ENCODE measurements around the gene NAT9.

Gene NAT9

GRCh38 chr17:74749279-74750038 lies 26.7 kb downstream of the NAT9 start:
- DNase-seq (ENCODE audit: low read depth, low spot score): no peak

GRCh38 chr17:74748529-74749278 lies 27.4 kb downstream of the NAT9 start, which contains the start of gene NHERF1:
Gene NHERF1 (plus strand): TSS chr17:74748628. CDS start chr17:74748847, 219 bp downstream.
- H3K27ac ChIP-seq: peak within 1 kb of the TSS; percentile 40
- peak; percentile 65 for DNase-seq (ENCODE audit: low read depth, low spot score)

More at GRCh38 chr17:74749279-74750038, 26.7 kb downstream of the NAT9 start:
- peak overlapping the region; percentile 40 for H3K27ac ChIP-seq

- no peak for DNase-seq (ENCODE audit: low read depth, low spot score)
- peak overlapping the region; percentile 40 for H3K27ac ChIP-seq
Observed at GRCh38 chr17:74748279-74748528, 27.9 kb downstream of the NAT9 start.

- no peak for DNase-seq (ENCODE audit: low read depth, low spot score)
- no peak overlapping the region for H3K27ac ChIP-seq
Observed at GRCh38 chr17:74746922-74747321, 29.2 kb downstream of the NAT9 start.

GRCh38 chr17:74746376-74746775 lies 29.8 kb downstream of the NAT9 start:
- no peak overlapping the region for H3K27ac ChIP-seq
- DNase-seq (ENCODE audit: low read depth, low spot score): no peak

DNA sequence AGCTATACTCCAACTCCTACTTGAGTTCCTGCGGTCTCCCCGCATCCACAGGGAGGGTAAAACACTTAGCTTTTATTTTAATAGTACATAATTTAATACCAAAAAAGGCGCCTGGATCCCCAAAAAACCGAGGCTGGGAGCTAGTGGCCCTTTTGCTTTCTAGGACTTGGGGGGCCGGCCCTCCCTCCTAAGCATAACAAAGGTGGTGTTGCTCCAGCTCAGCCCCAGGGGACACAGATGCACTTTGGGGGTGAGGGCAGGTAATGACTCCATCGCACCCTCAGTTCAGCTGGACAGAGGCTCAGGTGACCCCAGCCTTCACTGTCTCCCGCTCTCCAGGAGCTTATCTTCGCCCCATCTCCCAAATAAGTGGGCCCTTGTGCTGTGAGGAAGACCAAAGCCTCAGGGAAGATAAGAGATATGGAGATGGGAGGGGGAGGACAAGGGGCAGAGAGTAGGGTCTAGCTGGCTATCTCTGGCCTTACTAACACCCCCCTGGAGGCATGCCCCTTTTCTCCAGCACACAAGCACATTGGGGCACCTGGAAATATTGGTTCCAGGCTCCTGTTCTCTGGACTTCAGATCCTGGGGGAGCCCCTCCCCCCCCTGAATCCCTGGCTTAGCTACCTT lies 30.5 kb downstream of the NAT9 start:
- H3K27ac ChIP-seq: no peak overlapping the region
- DNase-seq (ENCODE audit: low read depth, low spot score): no peak

DNA sequence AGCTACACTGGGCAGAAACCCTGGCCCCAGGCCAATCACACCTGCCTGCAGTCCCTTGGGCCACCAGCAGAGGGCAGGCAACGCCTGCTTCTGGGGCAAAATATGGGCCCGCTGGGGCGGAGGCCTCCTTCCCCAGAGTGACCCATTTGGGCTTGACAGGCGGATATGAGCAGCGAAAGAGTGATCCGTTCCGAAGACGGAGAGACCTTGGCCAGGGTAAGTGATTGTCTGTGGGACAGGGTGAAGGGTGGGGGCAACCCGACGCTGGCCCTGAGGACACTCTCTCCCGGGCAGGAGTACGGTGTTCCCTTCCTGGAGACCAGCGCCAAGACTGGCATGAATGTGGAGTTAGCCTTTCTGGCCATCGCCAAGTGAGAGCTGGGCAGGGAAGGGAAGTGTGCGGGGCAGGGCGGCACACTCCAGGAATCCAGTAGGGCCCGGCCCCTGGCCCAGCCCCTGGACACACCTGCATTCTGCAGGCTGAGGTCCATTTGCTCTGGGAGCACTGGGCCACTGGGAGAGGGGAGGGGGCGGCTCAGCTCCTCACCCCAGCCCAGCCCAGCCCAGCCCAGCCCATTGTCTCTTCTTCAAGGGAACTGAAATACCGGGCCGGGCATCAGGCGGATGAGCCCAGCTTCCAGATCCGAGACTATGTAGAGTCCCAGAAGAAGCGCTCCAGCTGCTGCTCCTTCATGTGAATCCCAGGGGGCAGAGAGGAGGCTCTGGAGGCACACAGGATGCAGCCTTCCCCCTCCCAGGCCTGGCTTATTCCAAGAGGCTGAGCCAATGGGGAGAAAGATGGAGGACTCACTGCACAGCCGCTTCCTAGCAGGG lies 31.2 kb downstream of the NAT9 start:
- H3K27ac ChIP-seq: no peak overlapping the region

GRCh38 chr17:74744349-74744713 lies 31.8 kb downstream of the NAT9 start:
- no peak overlapping the region for H3K27ac ChIP-seq

More for the DNA sequence above, 31.2 kb downstream of the NAT9 start:
- DNase-seq (ENCODE audit: low read depth, low spot score): no peak

GRCh38 chr17:74743755-74744154 lies 32.4 kb downstream of the NAT9 start:
- no peak overlapping the region for H3K27ac ChIP-seq
- DNase-seq (ENCODE audit: low read depth, low spot score): no peak

More at GRCh38 chr17:74744349-74744713, 31.8 kb downstream of the NAT9 start:
- DNase-seq (ENCODE audit: low read depth, low spot score): no peak

DNA sequence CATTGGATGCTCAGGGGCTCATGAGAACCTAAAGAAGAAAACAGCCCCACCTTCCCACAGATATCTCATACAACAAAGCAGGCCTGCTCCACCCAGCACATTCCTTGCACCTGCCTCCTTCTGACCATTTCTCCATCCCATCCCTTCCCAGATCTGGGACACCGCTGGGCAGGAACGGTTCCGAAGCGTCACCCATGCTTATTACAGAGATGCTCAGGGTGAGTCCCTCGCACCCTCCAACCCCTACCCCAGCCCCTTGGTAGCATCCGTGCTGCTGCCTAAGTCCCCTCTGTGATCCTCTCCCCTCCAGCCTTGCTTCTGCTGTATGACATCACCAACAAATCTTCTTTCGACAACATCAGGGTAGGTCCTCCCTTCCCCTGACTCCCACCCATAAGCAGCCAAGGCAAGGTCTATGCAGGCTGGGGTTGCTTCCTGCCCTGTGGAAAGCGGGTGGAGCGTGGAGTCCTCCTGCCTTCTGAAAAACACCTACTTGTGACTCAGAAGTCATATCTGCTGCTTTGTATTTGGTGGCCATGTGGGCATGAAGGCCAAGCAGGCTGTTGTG lies 33.1 kb downstream of the NAT9 start:
- no peak for DNase-seq (ENCODE audit: low read depth, low spot score)
- no peak overlapping the region for H3K27ac ChIP-seq

DNA sequence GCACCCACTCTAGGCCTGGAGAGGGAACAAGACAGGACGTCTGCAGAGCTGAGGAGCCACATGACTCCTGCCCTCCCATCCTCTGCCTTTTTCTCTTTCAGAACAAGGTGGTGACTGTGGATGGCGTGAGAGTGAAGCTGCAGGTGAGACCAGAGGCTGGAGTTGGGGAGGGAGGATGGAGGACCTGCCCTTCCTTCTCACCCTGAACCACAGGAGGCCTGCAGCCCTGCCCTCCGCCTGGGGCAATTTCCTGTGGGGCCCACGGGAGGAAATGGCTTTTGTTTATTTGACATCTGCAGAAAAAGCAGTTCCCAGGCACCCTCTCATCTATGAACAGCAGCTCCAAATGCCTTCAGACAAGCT lies 34.0 kb downstream of the NAT9 start:
- no peak overlapping the region for H3K27ac ChIP-seq
- DNase-seq (ENCODE audit: low read depth, low spot score): no peak

GRCh38 chr17:74740641-74741387 lies 35.3 kb downstream of the NAT9 start:
- DNase-seq (ENCODE audit: low read depth, low spot score): no peak
- H3K27ac ChIP-seq: no peak overlapping the region

- DNase-seq (ENCODE audit: low read depth, low spot score): no peak
- H3K27ac ChIP-seq: no peak overlapping the region
Observed at GRCh38 chr17:74740173-74740572, 36.0 kb downstream of the NAT9 start.

GRCh38 chr17:74739227-74739831 lies 36.8 kb downstream of the NAT9 start:
- DNase-seq (ENCODE audit: low read depth, low spot score): no peak
- no peak overlapping the region for H3K27ac ChIP-seq

DNA sequence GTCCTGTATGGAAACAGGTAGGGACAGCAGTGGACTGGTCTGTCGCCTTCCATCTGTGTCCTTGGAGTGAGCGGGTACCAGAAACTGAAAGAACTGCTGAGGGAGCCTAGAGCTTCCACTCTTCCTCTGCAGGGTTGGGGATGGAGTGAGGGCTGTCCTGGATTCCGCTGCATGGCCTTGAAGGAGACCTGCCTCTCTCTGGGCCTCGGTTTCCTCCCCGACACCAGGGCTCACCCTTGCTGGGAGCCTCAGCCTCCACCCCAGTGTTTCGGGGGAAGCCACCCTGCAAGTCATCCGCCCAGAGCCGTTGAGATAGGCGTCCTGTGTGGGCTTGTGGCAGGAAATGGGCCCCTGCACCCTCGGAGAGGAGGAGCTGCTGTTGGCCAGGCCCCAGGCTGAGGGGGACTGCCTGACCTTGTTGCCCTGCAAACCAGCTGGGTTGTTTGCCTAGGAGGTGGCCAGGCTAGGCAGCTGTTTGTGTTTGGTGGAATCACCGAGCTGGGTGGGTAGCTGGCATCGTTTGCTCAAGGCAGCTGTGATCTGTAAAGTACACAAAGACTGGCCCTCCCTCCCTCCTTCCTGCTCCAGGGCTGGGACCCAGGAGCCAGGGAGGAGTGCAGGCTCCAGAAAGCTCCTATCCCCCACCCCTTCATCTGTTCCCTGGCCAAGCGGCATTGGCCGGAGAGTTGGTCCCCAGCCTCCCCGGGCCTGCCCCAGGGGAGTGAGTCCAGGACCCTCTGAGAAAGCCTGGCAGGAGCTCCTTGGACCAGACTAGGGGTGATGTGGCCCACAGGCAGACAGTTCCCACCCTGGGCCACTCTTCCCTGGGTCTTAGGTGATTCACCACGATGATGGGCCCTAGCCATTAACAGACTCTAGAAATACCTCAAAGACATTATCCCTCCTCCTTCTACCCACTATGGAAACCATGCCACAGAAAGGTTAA lies 37.8 kb downstream of the NAT9 start:
- no peak overlapping the region for H3K27ac ChIP-seq
- DNase-seq (ENCODE audit: low read depth, low spot score): no peak

- DNase-seq (ENCODE audit: low read depth, low spot score): no peak
Observed at GRCh38 chr17:74737299-74738050, 38.7 kb downstream of the NAT9 start.

DNA sequence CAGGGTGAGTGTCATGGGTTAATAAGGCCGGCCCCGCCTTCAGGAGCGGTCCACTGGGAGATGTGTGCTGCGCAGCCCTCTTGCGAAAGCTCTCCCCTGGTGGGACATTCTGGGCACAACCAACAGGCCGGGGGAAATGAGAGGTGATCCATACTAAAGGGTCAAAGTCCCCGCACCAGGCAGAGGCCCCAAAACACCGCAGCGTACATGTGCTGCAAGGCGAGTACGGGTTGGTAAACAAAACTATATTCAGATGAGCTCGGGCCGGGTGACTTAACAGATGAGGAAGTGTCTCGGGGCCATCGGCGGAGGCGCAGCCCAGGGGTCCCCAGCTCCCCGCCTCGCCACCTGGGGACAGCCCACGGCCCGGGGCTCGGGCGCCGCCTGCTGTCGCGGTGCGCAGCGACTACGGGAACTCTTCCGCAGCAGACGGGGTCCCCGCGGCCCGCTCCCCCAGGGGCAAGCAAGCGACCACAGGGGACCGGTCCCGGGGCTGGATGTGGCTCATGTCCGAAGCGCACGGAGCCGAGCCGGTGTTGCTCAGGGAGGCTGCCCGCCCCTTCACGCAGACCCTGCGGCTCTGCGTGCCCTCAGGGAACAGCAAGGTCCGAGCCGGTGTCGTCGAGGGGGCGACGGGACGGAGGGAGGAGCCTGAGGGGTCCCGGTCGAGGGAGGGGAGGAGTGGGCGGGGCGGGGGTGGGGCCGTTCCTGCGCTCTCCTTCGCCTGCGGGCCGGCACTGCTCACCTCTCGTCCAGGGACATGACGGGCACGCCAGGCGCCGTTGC lies 39.4 kb downstream of the NAT9 start, which contains the start of gene RAB37:
RAB37 (plus strand) TSS at position 744 of the 786 bp plus-strand sequence; CDS start at position 761, 17 bp downstream.
- no peak within 1 kb of the TSS for H3K27ac ChIP-seq
- no peak for DNase-seq (ENCODE audit: low read depth, low spot score)

More at GRCh38 chr17:74737299-74738050, 38.7 kb downstream of the NAT9 start:
- no peak overlapping the region for H3K27ac ChIP-seq
